Glutamatergic neuron (in vitro differentiated cells): ENCODE measurements around the gene ATP13A4. TPM values are rescaled to one million over a fixed set of nuclear protein-coding genes. Genes with fewer than 3 reads are reported as not detected.

Experiments
- DNase-seq: peaks from one replicate; pipeline ENCODE4 v3.0.0; 2022
- H3K27ac Mint-ChIP-seq: one replicate; pipeline ENCODE4 v1.8.0; 2020; ENCODE audit warnings: mild to moderate bottlenecking, mixed read lengths, inconsistent platforms; ENCODE audit not compliant: unreplicated experiment
- H3K27me3 Mint-ChIP-seq: one replicate; pipeline ENCODE4 v1.8.0; 2020; ENCODE audit warnings: mild to moderate bottlenecking, moderate library complexity, mixed read lengths, inconsistent platforms; ENCODE audit not compliant: unreplicated experiment
- H3K36me3 Mint-ChIP-seq: one replicate; pipeline ENCODE4 v1.8.0; 2020; ENCODE audit warnings: mild to moderate bottlenecking, mixed read lengths, inconsistent platforms; ENCODE audit not compliant: unreplicated experiment
- H3K4me1 Mint-ChIP-seq: one replicate; pipeline ENCODE4 v1.8.0; 2020; ENCODE audit warnings: mild to moderate bottlenecking, low read depth, mixed read lengths, inconsistent platforms; ENCODE audit not compliant: unreplicated experiment
- H3K4me3 Mint-ChIP-seq: one replicate; pipeline ENCODE4 v1.8.0; 2020; ENCODE audit warnings: mild to moderate bottlenecking, mixed read lengths, inconsistent platforms; ENCODE audit not compliant: unreplicated experiment
- H3K9me3 Mint-ChIP-seq: one replicate; pipeline ENCODE4 v1.8.0; 2020; ENCODE audit warnings: mild to moderate bottlenecking, moderate library complexity, mixed read lengths, inconsistent platforms; ENCODE audit not compliant: unreplicated experiment
- CTCF ChIP-seq: fragments of 200-600 bp; sonication (generic); IDR thresholded peaks from one replicate; pipeline ENCODE4 v1.5.0; 2021; ENCODE audit not compliant: partially characterized antibody, unreplicated experiment
- total RNA-seq: library from RNA; stranded (reverse); fragmentation: NEBNext Ultra II Directional; extraction: Animal tissue kit (Norgen Biotek cat#: 25700); gene quantifications from one replicate; pipeline ENCODE4 v1.2.1, GENCODE V29; 2021; ENCODE audit not compliant: unreplicated experiment

The ATP13A4 gene
- total RNA-seq, 1 donor from 2014 or later = 0.93 TPM

DNA sequence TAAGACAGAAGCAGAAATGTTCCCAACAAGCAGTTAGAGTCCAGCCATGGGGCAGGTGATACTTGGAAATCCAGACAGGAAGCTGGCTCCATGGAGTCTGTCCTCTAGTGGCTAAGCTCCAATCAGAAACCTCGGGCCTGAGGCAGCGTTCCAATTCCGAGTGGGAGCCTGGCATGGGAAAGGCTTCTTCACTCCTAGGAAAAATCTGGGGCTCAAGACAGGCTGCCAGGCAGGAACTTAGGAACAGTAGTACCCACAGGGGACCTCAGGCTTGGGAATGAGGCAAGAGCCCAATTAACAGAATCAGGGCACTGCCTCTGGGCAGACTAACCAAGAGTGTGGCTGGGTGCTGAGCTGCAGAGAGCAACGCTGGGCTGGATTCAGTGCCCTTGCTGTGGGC lies 6.2 kb upstream of the ATP13A4 start:
- DNase-seq = no peak
- TF ChIP-seq CTCF = no peak
- H3K27ac Mint-ChIP-seq = no peak overlapping the region
- peaks cover 2% of the 10 kb centered on the region for H3K27me3 Mint-ChIP-seq
- no peak overlapping the region for H3K4me3 Mint-ChIP-seq
- H3K4me1 Mint-ChIP-seq = no peaks in the 10 kb centered on the region
- H3K36me3 Mint-ChIP-seq = no peaks in the 10 kb centered on the region
- H3K9me3 Mint-ChIP-seq = no peaks in the 10 kb centered on the region

GRCh38 chr3:193560091-193560490 lies 5.4 kb upstream of the ATP13A4 start:
- H3K27ac Mint-ChIP-seq = no peak overlapping the region
- H3K4me3 Mint-ChIP-seq = no peak overlapping the region
- no peaks in the 10 kb centered on the region for H3K36me3 Mint-ChIP-seq
- H3K9me3 Mint-ChIP-seq = no peaks in the 10 kb centered on the region
- H3K4me1 Mint-ChIP-seq = no peaks in the 10 kb centered on the region
- DNase-seq = no peak
- peaks cover 2% of the 10 kb centered on the region for H3K27me3 Mint-ChIP-seq
- TF ChIP-seq CTCF = no peak

- no peak for DNase-seq
- no peak overlapping the region for H3K4me3 Mint-ChIP-seq
- no peaks in the 10 kb centered on the region for H3K36me3 Mint-ChIP-seq
- TF ChIP-seq CTCF = no peak
- H3K27me3 Mint-ChIP-seq = peaks cover 2% of the 10 kb centered on the region
- H3K9me3 Mint-ChIP-seq = no peaks in the 10 kb centered on the region
- no peaks in the 10 kb centered on the region for H3K4me1 Mint-ChIP-seq
- H3K27ac Mint-ChIP-seq = no peak overlapping the region
Measured at GRCh38 chr3:193559100-193559499, 4.4 kb upstream of the ATP13A4 start.

- H3K4me1 Mint-ChIP-seq = no peaks in the 10 kb centered on the region
- H3K27ac Mint-ChIP-seq = no peak overlapping the region
- no peak for DNase-seq
- no peaks in the 10 kb centered on the region for H3K9me3 Mint-ChIP-seq
- H3K36me3 Mint-ChIP-seq = no peaks in the 10 kb centered on the region
- TF ChIP-seq CTCF = no peak
- peaks cover 2% of the 10 kb centered on the region for H3K27me3 Mint-ChIP-seq
- H3K4me3 Mint-ChIP-seq = no peak overlapping the region
Measured at GRCh38 chr3:193556841-193557240, 2.1 kb upstream of the ATP13A4 start.

DNA sequence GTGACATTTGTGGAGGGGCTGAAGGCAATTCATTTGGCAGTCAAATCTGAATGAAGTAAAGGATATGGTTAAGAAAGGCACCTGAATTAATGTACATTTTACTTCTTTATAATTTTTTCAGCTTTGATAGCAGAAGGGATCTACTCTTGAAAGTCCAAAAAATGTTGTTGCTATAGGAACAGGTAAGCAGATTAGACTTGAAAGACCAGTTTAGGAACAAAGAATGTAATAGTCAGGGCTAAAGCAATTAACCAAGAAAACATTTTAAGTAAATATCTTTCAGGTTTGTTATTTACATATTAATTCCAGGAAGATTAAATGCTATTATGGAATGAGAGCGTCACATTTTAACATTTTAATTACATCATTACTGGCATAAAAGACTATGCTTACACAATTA lies 1.1 kb downstream of the ATP13A4 start:
- Mint-ChIP-seq H3K4me1 (no peaks in the 10 kb centered on the region), H3K27ac (no peak overlapping the region), H3K9me3 (no peaks in the 10 kb centered on the region), H3K4me3 (no peak overlapping the region), H3K27me3 (peaks cover 2% of the 10 kb centered on the region), H3K36me3 (no peaks in the 10 kb centered on the region)
- no peak for TF ChIP-seq CTCF
- DNase-seq = no peak
